ENCODE results near the gene MSI2.

MSI2 gene

GRCh38 chr17:57502811-57503241, 246.5 kb downstream of the MSI2 start:
- no peak overlapping the region for H3K4me3 ChIP-seq (ENCODE audit: low read depth, low read length)
- no peak for DNase-seq (ENCODE audit: low read depth)
- no peak for TF ChIP-seq CTCF (conservative IDR thresholded peaks at IDR 0.05; ENCODE audit: low read depth, low read length)

GRCh38 chr17:57504208-57504607, 247.9 kb downstream of the MSI2 start:
- no peak for DNase-seq (ENCODE audit: low read depth)
- no peak for TF ChIP-seq CTCF (conservative IDR thresholded peaks at IDR 0.05; ENCODE audit: low read depth, low read length)

GRCh38 chr17:57505841-57506773, 249.8 kb downstream of the MSI2 start:
- no peak for TF ChIP-seq CTCF (conservative IDR thresholded peaks at IDR 0.05; ENCODE audit: low read depth, low read length)
- DNase-seq (ENCODE audit: low read depth), result no peak

More at GRCh38 chr17:57504208-57504607, 247.9 kb downstream of the MSI2 start:
- no peak overlapping the region for H3K4me3 ChIP-seq (ENCODE audit: low read depth, low read length)

GRCh38 chr17:57506774-57507127, 250.4 kb downstream of the MSI2 start:
- no peak overlapping the region for H3K4me3 ChIP-seq (ENCODE audit: low read depth, low read length)
- DNase-seq (ENCODE audit: low read depth), result no peak
- no peak for TF ChIP-seq CTCF (conservative IDR thresholded peaks at IDR 0.05; ENCODE audit: low read depth, low read length)

More at GRCh38 chr17:57505841-57506773, 249.8 kb downstream of the MSI2 start:
- no peak overlapping the region for H3K4me3 ChIP-seq (ENCODE audit: low read depth, low read length)

- TF ChIP-seq CTCF (conservative IDR thresholded peaks at IDR 0.05; ENCODE audit: low read depth, low read length), result no peak
- H3K4me3 ChIP-seq (ENCODE audit: low read depth, low read length), result no peak overlapping the region
- DNase-seq (ENCODE audit: low read depth), result no peak
These were observed 251.5 kb downstream of the MSI2 start for GRCh38 chr17:57507828-57508227.

- no peak for DNase-seq (ENCODE audit: low read depth)
- no peak for TF ChIP-seq CTCF (conservative IDR thresholded peaks at IDR 0.05; ENCODE audit: low read depth, low read length)
These were observed 252.3 kb downstream of the MSI2 start for GRCh38 chr17:57508671-57509070.

More at GRCh38 chr17:57508671-57509070, 252.3 kb downstream of the MSI2 start:
- no peak overlapping the region for H3K4me3 ChIP-seq (ENCODE audit: low read depth, low read length)

Measured in choroid plexus epithelial cell (primary cell).